ENCODE measurements around the gene SAMD9.

DNA sequence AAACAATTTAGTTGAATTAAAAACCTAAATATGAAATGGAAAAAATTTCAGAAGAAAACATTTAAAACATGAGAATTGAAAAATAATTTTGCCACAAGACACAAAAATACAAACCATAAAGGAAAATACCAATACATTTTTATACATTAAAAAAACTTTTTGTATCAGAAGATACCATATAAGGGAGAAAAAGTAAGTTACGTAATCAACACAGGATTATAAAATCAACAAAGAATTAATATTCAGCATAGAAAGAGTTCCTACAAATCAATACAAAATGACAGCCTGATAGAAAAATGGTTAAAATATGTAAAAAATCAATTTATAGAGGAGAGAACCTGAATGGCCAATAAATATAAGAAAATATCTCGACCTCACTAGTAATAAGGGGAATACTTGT, 47.0 kb upstream of the SAMD9 start:
- TF ChIP-seq, protein P1, sequence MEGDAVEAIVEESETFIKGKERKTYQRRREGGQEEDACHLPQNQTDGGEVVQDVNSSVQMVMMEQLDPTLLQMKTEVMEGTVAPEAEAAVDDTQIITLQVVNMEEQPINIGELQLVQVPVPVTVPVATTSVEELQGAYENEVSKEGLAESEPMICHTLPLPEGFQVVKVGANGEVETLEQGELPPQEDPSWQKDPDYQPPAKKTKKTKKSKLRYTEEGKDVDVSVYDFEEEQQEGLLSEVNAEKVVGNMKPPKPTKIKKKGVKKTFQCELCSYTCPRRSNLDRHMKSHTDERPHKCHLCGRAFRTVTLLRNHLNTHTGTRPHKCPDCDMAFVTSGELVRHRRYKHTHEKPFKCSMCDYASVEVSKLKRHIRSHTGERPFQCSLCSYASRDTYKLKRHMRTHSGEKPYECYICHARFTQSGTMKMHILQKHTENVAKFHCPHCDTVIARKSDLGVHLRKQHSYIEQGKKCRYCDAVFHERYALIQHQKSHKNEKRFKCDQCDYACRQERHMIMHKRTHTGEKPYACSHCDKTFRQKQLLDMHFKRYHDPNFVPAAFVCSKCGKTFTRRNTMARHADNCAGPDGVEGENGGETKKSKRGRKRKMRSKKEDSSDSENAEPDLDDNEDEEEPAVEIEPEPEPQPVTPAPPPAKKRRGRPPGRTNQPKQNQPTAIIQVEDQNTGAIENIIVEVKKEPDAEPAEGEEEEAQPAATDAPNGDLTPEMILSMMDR (conservative IDR thresholded peaks at IDR 0.05 in 1 of 2, IDR thresholded peaks at IDR 0.05 in 1 of 2; ENCODE audit: low read depth in 1 of 2, low read length in 2 of 2): no peak
- no peak for TF ChIP-seq EZH2 (IDR thresholded peaks at IDR 0.05; ENCODE audit: low read length, missing control alignments)
